Measurements from ENCODE around the gene ISY1.

Gene ISY1

GRCh38 chr3:129087138-129087702 lies 73.6 kb downstream of the ISY1 start:
- no peak for DNase-seq (ENCODE audit: low read depth in 2 of 2)

GRCh38 chr3:129085818-129086217 lies 75.0 kb downstream of the ISY1 start:
- DNase-seq (ENCODE audit: low read depth in 2 of 2) = no peak

GRCh38 chr3:129085165-129085715 lies 75.6 kb downstream of the ISY1 start:
- DNase-seq (ENCODE audit: low read depth in 2 of 2) = no peak

- DNase-seq (ENCODE audit: low read depth in 2 of 2) = no peak
Observed at GRCh38 chr3:129084501-129084900, 76.4 kb downstream of the ISY1 start.

- no peak for DNase-seq (ENCODE audit: low read depth in 2 of 2)
Observed at GRCh38 chr3:129082026-129082425, 78.8 kb downstream of the ISY1 start.

GRCh38 chr3:129081503-129081902 lies 79.4 kb downstream of the ISY1 start:
- DNase-seq (ENCODE audit: low read depth in 2 of 2) = no peak

- no peak for DNase-seq (ENCODE audit: low read depth in 2 of 2)
Observed at GRCh38 chr3:129078510-129078909, 82.4 kb downstream of the ISY1 start.
